Activated CD4-positive, alpha-beta T cell treated with anti-CD3 and anti-CD28 coated beads, Interleukin-2, amount 10 ng/mL, durations not matched to agents 24 days and 14 days (primary cell): Measurements from ENCODE around the gene LMBR1L. TPM values are rescaled to one million over a fixed set of nuclear protein-coding genes. Genes with fewer than 3 reads are reported as not detected.
"Not testable (repeated sequence)": the region's sequence is repeated elsewhere in the genome, so short reads cannot be mapped to it uniquely, and the experiment has no call there.

Experiments used
- DNase-seq: peaks from one replicate; pipeline ENCODE4 v3.0.0; 2022
- H3K27ac Mint-ChIP-seq: one replicate; pipeline ENCODE4 v1.8.0; 2022; ENCODE audit warnings: mild to moderate bottlenecking, mixed read lengths
- H3K27me3 Mint-ChIP-seq: one replicate; pipeline ENCODE4 v1.8.0; 2022; ENCODE audit warnings: mixed read lengths
- H3K36me3 Mint-ChIP-seq: one replicate; pipeline ENCODE4 v1.8.0; 2022; ENCODE audit warnings: low read depth, mild to moderate bottlenecking, mixed read lengths
- H3K4me1 Mint-ChIP-seq: one replicate; pipeline ENCODE4 v1.8.0; 2021; ENCODE audit warnings: mixed read lengths
- H3K4me3 Mint-ChIP-seq: one replicate; pipeline ENCODE4 v1.8.0; 2022; ENCODE audit warnings: mild to moderate bottlenecking, moderate library complexity, mixed read lengths
- H3K9me3 Mint-ChIP-seq: one replicate; pipeline ENCODE4 v1.8.0; 2021; ENCODE audit warnings: mixed read lengths
- intact Hi-C: fragments of 100-400 bp; cut with micrococcal nuclease; formaldehyde crosslinking; loops from one replicate; pipeline ENCODE4 v1.15.1; 2023
- total RNA-seq: library from RNA; stranded (reverse); gene quantifications from 2 replicates; pipeline ENCODE4 v1.2.3, GENCODE V29; 2022

The LMBR1L gene
- total RNA-seq, 1 donor from 2014 or later, result 39.9 TPM

DNA sequence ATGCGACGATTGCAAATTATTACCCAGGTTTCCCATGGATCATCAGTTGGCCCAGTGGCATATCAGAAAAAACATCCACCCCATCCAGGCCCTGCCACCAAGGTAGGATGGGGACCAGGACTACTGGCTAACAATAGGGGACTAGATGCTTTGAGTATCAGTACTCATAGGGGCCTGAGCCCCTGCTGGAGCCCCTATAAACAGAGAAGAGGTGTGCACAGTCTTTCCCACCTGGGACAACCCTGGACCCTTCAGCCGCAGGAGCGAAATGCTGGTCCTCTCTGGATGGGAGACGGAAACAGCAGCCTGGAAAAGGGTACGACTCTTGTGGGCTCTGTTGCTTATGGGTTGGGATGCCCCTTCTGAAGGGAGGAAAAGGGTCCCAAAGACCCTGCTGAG is 21.7 kb downstream of the LMBR1L start:
- peak overlapping the region; percentile 39 for H3K4me3 Mint-ChIP-seq
- no peak for DNase-seq
- intact Hi-C loops, result loop anchor here (1.0 to 2.0 kb wide), 4 partner anchors 22 to 146 kb away; partner anchors contain the start of gene LMBR1L
- H3K27me3 Mint-ChIP-seq, result peaks cover 48% of the 10 kb centered on the region
- H3K4me1 Mint-ChIP-seq, result peaks cover 45% of the 10 kb centered on the region
- H3K9me3 Mint-ChIP-seq, result no peaks in the 10 kb centered on the region
- no peak overlapping the region for H3K27ac Mint-ChIP-seq
- no peaks in the 10 kb centered on the region for H3K36me3 Mint-ChIP-seq

DNA sequence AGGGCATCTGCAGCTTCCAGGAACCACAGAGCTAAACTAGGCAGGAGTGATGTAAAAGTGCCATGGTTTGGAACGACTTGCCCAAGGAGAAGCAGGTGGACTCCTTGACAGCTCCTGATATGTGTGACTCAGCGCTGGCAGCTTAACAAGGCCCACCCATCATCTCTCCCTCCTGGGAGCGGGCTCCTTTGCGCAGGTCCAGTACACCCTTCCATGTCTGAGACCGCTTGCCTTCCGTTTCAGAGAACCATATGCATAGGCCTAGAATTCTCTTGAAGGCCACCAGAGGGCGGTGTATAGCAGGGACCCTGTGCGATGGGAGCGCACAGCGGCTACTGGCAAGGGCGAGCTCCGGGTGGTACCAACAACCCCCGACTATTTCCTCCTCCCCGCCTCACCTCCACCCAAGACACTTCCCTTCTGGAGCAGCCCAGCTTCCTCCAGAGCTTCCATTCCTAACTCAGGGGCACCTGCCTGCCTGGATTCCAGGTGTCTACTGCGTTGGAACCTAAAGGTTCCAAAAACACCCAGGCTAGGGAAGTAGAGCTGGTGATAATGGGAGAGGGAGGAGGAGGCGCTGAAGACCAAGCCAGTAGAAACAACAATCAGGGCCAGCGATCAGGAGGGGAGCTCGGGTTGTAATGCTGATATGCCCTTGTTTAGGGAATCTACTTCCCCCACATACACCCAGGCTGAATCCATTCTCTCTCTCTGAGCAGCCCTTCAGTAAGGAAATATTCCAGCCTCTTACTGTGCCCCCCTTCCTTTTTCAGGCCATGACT is 22.3 kb downstream of the LMBR1L start:
- Mint-ChIP-seq H3K4me3 (peak overlapping the region; percentile 39), H3K27me3 (peaks cover 42% of the 10 kb centered on the region), H3K4me1 (peaks cover 40% of the 10 kb centered on the region), H3K36me3 (no peaks in the 10 kb centered on the region), H3K9me3 (no peaks in the 10 kb centered on the region), H3K27ac (no peak overlapping the region)
- intact Hi-C loops, result loop anchor here (1.0 to 2.0 kb wide), 4 partner anchors 22 to 147 kb away; partner anchors contain the start of gene LMBR1L
- DNase-seq, result peak; percentile 92

DNA sequence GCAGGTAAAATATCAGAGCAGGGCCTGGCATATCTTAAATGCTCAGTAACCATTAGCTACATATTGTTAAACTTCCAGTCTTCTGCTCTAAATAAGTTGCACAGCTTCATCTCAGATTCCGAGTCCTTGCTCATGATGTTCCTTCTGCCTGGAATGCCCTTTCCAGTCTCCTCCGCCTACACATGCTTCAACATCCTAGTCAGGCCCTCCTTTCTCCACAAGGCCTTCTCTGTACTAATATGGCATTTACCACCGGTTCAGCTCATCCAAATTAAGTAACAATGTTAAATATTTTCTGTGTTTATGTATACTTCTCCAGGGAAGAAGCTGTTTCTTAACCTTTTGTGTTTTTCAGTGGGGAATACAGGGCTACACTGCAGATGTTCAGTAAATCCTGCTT is 24.5 kb downstream of the LMBR1L start:
- intact Hi-C loops, result no loop called here
- Mint-ChIP-seq H3K4me3 (no peak overlapping the region), H3K4me1 (peaks cover 30% of the 10 kb centered on the region), H3K27me3 (peaks cover 22% of the 10 kb centered on the region), H3K9me3 (no peaks in the 10 kb centered on the region), H3K27ac (no peak overlapping the region), H3K36me3 (no peaks in the 10 kb centered on the region)
- DNase-seq, result no peak

DNA sequence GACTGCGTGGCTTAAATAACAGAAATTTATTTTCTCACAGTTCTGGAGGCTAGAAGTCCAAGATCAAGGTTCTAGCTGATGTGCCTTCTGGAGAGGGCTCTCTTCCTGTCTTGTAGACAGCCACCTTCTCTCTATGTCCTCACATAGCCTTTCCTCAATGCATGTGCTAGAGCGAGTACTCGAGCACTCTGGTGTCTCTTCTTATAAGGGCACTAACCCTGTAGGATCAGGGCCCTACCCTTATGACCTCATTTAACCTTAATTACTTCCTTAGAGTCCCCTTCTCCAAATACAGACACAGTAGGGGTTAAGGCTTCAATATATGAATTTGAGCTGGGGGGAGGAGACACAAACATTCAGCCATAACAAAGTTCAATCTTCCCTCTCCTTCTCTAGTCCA is 26.2 kb downstream of the LMBR1L start:
- intact Hi-C loops, result no loop called here
- Mint-ChIP-seq H3K9me3 (no peaks in the 10 kb centered on the region), H3K27ac (no peak overlapping the region)

DNA sequence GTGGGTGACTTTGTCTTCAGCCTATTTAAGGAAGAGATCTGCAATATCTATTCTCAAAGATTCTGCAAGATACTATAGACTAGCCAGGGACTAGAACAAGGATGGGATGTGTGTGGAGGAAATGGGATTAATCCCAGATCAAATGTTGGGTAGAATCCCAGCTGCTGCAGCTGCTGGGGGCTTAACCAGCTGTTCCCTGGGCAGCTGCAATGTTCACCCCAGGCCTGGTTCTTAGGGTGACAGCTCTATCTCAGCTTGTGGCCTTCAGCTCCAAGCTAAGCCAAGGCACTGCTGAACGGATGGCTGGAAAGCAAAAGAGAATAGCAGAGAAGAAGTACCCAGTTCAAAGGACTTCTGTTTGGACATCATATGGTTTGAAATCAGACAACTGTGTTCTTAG is 30.9 kb downstream of the LMBR1L start:
- Mint-ChIP-seq H3K4me1 (no peaks in the 10 kb centered on the region), H3K36me3 (no peaks in the 10 kb centered on the region), H3K27ac (no peak overlapping the region), H3K9me3 (no peaks in the 10 kb centered on the region), H3K4me3 (no peak overlapping the region), H3K27me3 (peaks cover 13% of the 10 kb centered on the region)
- intact Hi-C loops, result no loop called here
- DNase-seq, result no peak

More for the DNA sequence above, 26.2 kb downstream of the LMBR1L start:
- no peak for DNase-seq
- Mint-ChIP-seq H3K4me3 (no peak overlapping the region), H3K27me3 (peaks cover 16% of the 10 kb centered on the region), H3K36me3 (no peaks in the 10 kb centered on the region), H3K4me1 (peaks cover 19% of the 10 kb centered on the region)

DNA sequence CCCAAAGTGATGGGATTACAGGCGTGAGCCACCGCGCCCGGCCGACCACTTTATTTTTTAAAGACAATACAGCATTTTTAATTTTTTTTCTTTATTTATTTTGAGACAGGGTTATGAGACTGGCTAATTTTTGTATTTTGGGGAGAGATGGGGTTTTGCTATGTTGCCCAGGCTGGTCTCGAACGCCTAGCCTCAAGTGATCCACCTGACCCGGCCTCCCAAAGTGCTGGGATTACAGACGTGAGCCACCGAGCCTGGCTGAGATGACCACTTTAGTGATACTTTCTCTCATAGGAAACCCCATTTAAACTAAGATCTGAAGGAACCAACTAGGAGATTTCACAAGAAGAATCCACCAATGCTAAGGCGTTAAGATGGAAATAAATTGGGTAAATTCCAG is 39.7 kb downstream of the LMBR1L start:
- Mint-ChIP-seq H3K4me1 (peaks cover 25% of the 10 kb centered on the region), H3K9me3 (no peaks in the 10 kb centered on the region), H3K4me3 (no peak overlapping the region), H3K36me3 (peaks cover 8% of the 10 kb centered on the region), H3K27me3 (no peaks in the 10 kb centered on the region), H3K27ac (peak overlapping the region; percentile 3)
- intact Hi-C loops, result loop anchor here (1.0 to 2.0 kb wide), 2 partner anchors 40 to 59 kb away; partner anchors contain the start of gene LMBR1L
- no peak for DNase-seq

DNA sequence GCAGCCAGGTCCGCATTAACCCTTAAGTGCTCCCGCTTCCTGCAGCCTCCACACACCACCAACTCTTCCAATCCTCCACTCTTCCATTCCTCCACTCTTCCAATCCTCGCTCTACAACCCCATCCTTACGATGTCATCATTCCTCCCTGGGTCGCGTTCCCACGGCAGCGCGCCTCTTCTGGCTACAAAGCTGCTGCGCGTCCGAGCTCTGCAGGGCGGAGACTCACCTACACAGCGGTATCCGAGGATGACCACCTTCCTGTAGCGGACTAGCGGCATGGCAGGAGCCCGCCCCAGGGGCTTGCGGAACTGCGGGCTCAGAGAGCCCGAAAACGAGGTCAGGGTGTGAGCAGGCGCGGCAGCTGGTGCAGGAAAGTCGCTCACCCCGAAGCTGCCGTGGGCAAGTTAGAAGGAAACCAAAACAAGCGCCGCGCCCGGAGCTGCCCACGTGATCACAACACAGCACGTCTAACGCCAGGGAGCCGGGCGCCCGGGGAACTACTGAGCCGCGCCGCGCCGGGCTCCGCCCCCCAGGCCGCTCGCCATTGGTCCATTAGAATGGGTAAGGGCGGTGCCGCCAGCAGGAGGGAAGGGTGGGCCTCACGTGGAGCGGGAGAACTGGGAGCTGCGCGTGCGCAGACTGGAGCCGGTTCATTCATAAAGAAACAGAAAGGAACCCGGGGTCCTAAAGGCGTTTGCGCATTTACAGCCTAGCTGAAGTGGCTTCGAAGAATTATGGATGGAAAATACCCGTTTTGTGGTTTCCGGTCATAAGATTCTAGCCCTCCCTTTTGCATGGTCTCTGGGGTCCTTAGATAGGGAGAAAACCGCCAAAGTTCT is 40.9 kb downstream of the LMBR1L start, which contains the start of gene RHEBL1:
Gene RHEBL1 (minus strand): TSS at position 473 of the 840 bp plus-strand sequence. CDS start 194 bp downstream, at position 279.
- intact Hi-C loops, result loop anchor here (1.0 to 2.0 kb wide), 3 partner anchors 8 to 61 kb away; partner anchors contain the start of gene LMBR1L

DNA sequence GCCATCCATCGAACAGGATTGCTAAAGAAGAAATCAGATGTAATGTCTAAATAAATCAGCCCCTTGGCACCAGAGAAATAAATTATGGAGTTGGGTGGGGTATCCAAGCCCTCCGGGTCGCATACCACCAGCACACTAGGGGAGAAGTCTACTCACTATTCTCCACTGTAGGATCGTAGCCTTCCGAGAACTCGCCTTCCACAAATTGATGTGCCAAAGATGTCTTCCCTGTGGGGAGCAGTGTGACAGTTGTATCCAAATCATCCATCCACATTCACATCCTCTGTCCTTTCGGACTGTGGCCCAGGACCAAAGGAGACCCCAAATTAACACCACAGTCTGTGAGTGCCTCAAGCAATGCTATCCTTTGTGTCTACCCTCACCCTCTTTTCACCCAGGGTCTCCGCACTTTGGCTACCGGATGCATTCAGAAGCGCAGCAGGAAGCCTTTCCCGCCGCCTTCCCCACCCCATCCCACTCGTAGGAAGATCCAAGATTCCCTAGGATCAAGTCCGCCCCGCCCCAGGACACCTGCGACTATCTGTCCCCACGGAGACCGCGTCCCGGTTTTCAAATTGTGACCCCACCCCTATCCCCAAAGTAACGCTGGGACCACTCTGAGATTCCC is 41.7 kb downstream of the LMBR1L start:
- Mint-ChIP-seq H3K4me1 (peaks cover 26% of the 10 kb centered on the region), H3K9me3 (no peaks in the 10 kb centered on the region), H3K36me3 (peaks cover 14% of the 10 kb centered on the region), H3K27me3 (no peaks in the 10 kb centered on the region), H3K4me3 (peak overlapping the region; percentile 94), H3K27ac (peak overlapping the region; percentile 87)
- peak; percentile 70 for DNase-seq
- intact Hi-C loops, result loop anchor here (1.0 kb wide), 1 partner anchor 8 kb away; no protein-coding TSS in a partner anchor

More for the DNA sequence above, 40.9 kb downstream of the LMBR1L start, which contains the start of gene RHEBL1:
- no peaks in the 10 kb centered on the region for H3K27me3 Mint-ChIP-seq
- H3K4me3 Mint-ChIP-seq, result peak within 1 kb of the TSS; percentile 94
- H3K27ac Mint-ChIP-seq, result peak within 1 kb of the TSS; percentile 87
- peaks cover 25% of the 10 kb centered on the region for H3K4me1 Mint-ChIP-seq
- peak; percentile 100 for DNase-seq
- peaks cover 12% of the 10 kb centered on the region for H3K36me3 Mint-ChIP-seq
- no peaks in the 10 kb centered on the region for H3K9me3 Mint-ChIP-seq

DNA sequence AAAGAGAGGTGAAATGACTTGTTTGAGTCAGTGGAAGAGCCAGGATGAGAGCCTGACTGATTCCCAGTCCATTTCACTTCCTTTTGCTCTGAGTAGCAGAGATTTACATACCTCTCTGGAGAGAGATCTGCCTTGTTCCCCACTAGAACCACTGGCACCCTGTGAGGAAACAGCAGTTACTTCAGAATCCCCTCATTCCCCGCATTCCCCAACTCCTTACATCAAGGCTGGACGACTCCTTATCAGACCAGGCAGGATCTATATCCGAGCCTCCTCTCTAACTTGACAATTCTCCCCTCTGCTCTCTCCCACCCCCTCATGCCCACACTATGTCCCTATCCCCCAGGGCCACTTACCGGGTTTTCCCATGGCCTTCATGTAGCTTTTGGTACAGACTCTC is 44.5 kb downstream of the LMBR1L start:
- Mint-ChIP-seq H3K9me3 (no peaks in the 10 kb centered on the region), H3K36me3 (peaks cover 15% of the 10 kb centered on the region), H3K4me1 (peaks cover 25% of the 10 kb centered on the region), H3K4me3 (no peak overlapping the region), H3K27ac (no peak overlapping the region), H3K27me3 (no peaks in the 10 kb centered on the region)
- intact Hi-C loops, result no loop called here
- no peak for DNase-seq

DNA sequence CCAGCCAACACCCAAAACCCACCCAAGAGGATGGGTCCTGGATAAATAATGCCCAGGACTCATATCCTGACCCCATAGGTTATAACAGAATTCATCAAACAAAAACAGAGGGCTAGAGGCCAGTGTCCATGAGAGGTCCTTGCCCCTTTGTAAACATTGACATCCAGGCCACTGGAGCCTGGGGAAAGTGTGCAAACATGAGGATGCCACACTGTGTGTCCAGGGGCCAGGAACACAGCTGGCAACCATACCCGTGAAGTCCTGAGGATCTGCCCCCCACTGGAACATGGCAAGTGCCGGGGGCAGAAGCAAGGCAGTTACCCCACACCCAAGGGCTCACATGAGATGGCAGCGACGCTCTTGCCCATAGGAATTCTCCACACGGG is 45.9 kb downstream of the LMBR1L start:
- H3K27ac Mint-ChIP-seq, result no peak overlapping the region
- peaks cover 15% of the 10 kb centered on the region for H3K36me3 Mint-ChIP-seq
- intact Hi-C loops, result loop anchor here (1.0 to 5.0 kb wide), 4 partner anchors 24 to 171 kb away; partner anchors contain the start of gene TUBA1A
- no peak overlapping the region for H3K4me3 Mint-ChIP-seq
- H3K4me1 Mint-ChIP-seq, result peaks cover 22% of the 10 kb centered on the region
- no peaks in the 10 kb centered on the region for H3K27me3 Mint-ChIP-seq
- H3K9me3 Mint-ChIP-seq, result no peaks in the 10 kb centered on the region
- DNase-seq, result no peak

DNA sequence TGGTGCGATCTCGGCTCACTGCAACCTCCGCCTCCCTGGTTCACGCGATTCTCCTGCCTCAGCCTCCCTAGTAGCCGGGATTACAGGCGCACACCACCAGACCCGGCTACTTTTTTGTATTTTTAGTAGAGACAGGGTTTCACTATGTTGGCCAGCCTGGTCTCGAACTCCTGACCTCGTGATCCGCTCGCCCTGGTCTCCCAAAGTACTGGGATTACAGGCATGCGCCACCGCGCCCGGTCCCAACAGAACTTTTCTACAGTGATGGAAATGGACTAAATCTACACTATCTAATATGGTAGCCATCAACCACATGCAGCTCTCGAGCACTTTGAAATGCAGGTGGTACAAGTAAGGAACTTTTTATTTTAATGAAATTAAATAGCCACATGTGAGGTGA is 48.7 kb downstream of the LMBR1L start:
- Mint-ChIP-seq H3K4me1 (peaks cover 31% of the 10 kb centered on the region), H3K36me3 (peaks cover 24% of the 10 kb centered on the region), H3K4me3 (peak overlapping the region; percentile 87)
- H3K27ac Mint-ChIP-seq, DNase-seq, H3K9me3 Mint-ChIP-seq, H3K27me3 Mint-ChIP-seq: not testable (repeated sequence)
- intact Hi-C loops, result loop anchor here (1.0 to 5.0 kb wide), 2 partner anchors 7 to 125 kb away; partner anchors contain the start of genes RHEBL1 and TUBA1A

DNA sequence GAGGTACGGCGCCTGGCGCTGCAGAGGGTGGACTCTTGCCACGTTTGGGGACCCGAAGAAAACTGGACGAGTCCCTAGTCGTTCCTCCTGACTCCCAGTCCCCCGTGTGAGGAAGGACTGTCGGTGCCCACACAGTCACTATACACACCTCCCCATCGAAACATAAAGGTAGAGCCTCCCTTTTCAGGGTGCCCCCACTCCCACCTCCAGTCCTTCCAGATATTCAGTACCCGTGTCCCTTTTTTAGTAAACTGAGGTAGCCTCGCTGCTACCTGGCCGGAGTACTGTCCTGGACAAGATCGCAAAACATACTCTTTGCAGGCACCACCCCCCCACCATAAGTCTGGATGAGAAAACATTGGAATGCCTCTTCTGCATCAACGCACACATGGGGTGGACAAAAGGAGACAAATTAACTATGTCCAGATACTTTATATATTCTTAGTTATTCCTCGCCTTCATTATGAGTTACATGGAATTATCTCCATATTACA is 49.4 kb downstream of the LMBR1L start:
- Mint-ChIP-seq H3K9me3 (no peaks in the 10 kb centered on the region), H3K27ac (peak overlapping the region; percentile 95), H3K4me1 (peaks cover 39% of the 10 kb centered on the region), H3K36me3 (peaks cover 19% of the 10 kb centered on the region), H3K4me3 (peak overlapping the region; percentile 87), H3K27me3 (no peaks in the 10 kb centered on the region)
- intact Hi-C loops, result loop anchor here (1.0 to 5.0 kb wide), 2 partner anchors 8 to 126 kb away; partner anchors contain the start of genes RHEBL1 and TUBA1A
- DNase-seq, result no peak
